ENCODE measurements around the gene NDUFC1. TPM values are rescaled to one million over a fixed set of nuclear protein-coding genes. Genes with fewer than 3 reads are reported as not detected.
"Not testable (repeated sequence)": the region's sequence is repeated elsewhere in the genome, so short reads cannot be mapped to it uniquely, and the experiment has no call there.

Gene NDUFC1
- polyA plus RNA-seq, 6 donors from 2014 or later = 94.9 to 165 (median 123) TPM

- ATAC-seq (ENCODE audit: low read depth in 2 of 2) = no peak
- H3K9me3 Mint-ChIP-seq = peaks cover 0 to 5% (median 0%) of the 10 kb centered on the region in 7 donors
- peaks cover 60 to 85% (median 73%) of the 10 kb centered on the region in 3 donors for H3K4me1 Mint-ChIP-seq
- DNase-seq = no peak
- no peaks in the 10 kb centered on the region for H3K27me3 Mint-ChIP-seq
- H3K4me3 Mint-ChIP-seq = peak overlapping the region; percentile 5 to 85 (median 75)
- H3K27ac Mint-ChIP-seq = peak overlapping the region; percentile 74 to 97 (median 96)
- no peaks in the 10 kb centered on the region for H3K36me3 Mint-ChIP-seq
These were observed 11.9 kb upstream of the NDUFC1 start for GRCh38 chr4:139314047-139314800.

GRCh38 chr4:139313414-139313813, 11.1 kb upstream of the NDUFC1 start:
- Mint-ChIP-seq H3K4me3 (peak overlapping the region; percentile 66 to 85 (median 77)), H3K4me1 (peaks cover 60 to 84% (median 77%) of the 10 kb centered on the region in 3 donors), H3K27ac (peak overlapping the region in 5 of 6 donors; percentile 69 to 95 (median 88))
- H3K36me3 Mint-ChIP-seq; H3K9me3 Mint-ChIP-seq; H3K27me3 Mint-ChIP-seq; DNase-seq; ATAC-seq (ENCODE audit: low read depth in 2 of 2): not testable (repeated sequence)

- H3K36me3 Mint-ChIP-seq = no peaks in the 10 kb centered on the region
- H3K4me3 Mint-ChIP-seq = peak overlapping the region; percentile 40 to 85 (median 75)
- peak; percentile 62 to 71 for ATAC-seq (ENCODE audit: low read depth in 2 of 2)
- H3K4me1 Mint-ChIP-seq = peaks cover 58 to 84% (median 78%) of the 10 kb centered on the region in 3 donors
- no peaks in the 10 kb centered on the region for H3K27me3 Mint-ChIP-seq
- peak overlapping the region; percentile 69 to 94 (median 90) for H3K27ac Mint-ChIP-seq
- peaks cover 0 to 5% (median 0%) of the 10 kb centered on the region in 7 donors for H3K9me3 Mint-ChIP-seq
- DNase-seq = peak; percentile 21
These were observed 10.5 kb upstream of the NDUFC1 start for GRCh38 chr4:139312552-139313332.

DNA sequence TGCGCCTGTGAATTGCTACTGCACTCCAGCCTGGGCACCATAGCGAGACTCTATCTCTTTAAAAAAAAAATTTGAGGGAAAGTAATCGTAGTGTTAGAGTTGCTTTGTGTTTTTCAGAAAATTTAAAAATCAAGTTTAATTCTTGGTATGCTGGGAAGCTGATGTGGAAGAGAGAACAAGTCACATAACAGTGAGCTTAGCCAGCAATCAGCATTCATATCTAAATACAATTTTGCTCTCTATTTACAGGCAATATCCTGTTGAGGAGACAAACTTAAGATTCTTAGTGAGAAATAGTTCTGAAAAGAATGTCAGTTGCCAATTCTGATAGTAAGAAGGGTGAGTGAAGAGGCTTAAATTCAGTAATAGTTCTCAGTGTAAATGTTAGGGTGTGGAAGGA, 9.6 kb upstream of the NDUFC1 start:
- Mint-ChIP-seq H3K27ac (peak overlapping the region in 5 of 6 donors; percentile 74 to 94 (median 86)), H3K4me3 (peak overlapping the region in 4 of 8 donors; percentile 30 to 85 (median 53)), H3K9me3 (peaks cover 0 to 2% (median 0%) of the 10 kb centered on the region in 7 donors), H3K27me3 (no peaks in the 10 kb centered on the region), H3K36me3 (no peaks in the 10 kb centered on the region), H3K4me1 (peaks cover 55 to 86% (median 78%) of the 10 kb centered on the region in 3 donors)
- DNase-seq (no peak), ATAC-seq (ENCODE audit: low read depth in 2 of 2) (no peak)

GRCh38 chr4:139304920-139305319, 2.6 kb upstream of the NDUFC1 start:
- ATAC-seq (ENCODE audit: low read depth in 2 of 2) = no peak

DNA sequence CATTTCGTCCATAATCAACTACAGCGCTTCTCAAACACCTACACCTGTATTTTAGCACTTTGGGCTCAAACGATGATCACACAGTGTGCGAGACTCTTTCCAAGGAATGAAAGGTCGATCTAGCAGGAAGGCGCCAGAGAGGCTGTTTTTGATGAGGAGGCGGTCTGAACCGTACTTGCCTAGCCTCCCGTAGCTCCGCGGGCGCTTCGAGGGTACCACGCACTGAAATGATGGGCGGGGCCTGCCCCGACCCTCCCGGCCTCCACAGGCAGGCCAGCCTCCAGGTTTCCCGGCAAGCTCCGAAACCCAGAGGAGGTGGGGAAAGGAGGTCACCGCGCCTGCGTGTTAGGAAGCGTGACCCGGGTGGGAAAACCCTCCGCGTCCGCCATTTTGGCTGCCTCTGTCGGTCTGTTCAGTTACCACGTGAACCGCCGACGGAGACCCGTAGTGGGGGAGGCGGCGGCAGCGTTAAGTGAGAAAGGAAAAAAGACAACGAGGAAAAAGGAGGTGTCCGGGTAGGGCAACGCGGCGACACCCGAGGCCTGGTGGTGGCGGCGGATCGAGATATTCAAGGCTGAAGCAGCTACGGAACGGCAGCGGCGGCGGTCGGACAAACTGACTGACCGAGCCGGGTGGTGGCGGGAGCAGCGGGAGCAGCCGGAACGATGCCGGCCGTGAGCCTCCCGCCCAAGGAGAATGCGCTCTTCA, 1.0 kb downstream of the NDUFC1 start, which contains the start of gene NAA15:
Gene NAA15 (plus strand): TSS at position 393 of the 708 bp plus-strand sequence. CDS start 273 bp downstream, at position 666.
- Mint-ChIP-seq H3K9me3 (peaks cover 0 to 2% (median 0%) of the 10 kb centered on the region in 7 donors), H3K4me1 (peaks cover 27 to 51% (median 35%) of the 10 kb centered on the region in 3 donors), H3K27me3 (no peaks in the 10 kb centered on the region), H3K27ac (peak within 1 kb of the TSS; percentile 98 to 100 (median 100)), H3K4me3 (peak within 1 kb of the TSS; percentile 92 to 100 (median 99)), H3K36me3 (peaks cover 5 to 8% of the 10 kb centered on the region in 2 donors)
- ATAC-seq (ENCODE audit: low read depth in 2 of 2) (peak; percentile 79 to 81), DNase-seq (peak; percentile 98)

More at GRCh38 chr4:139304920-139305319, 2.6 kb upstream of the NDUFC1 start:
- Mint-ChIP-seq H3K4me1 (peaks cover 40 to 81% (median 59%) of the 10 kb centered on the region in 3 donors), H3K4me3 (peak overlapping the region in 3 of 8 donors; percentile 29 to 63 (median 62)), H3K9me3 (peaks cover 0 to 2% (median 0%) of the 10 kb centered on the region in 7 donors), H3K27me3 (no peaks in the 10 kb centered on the region), H3K36me3 (peaks cover 5 to 8% of the 10 kb centered on the region in 2 donors), H3K27ac (peak overlapping the region in 1 of 6 donors; percentile 66)
- no peak for DNase-seq

GRCh38 chr4:139300431-139301112, 1.7 kb downstream of the NDUFC1 start:
- Mint-ChIP-seq H3K4me3 (peak overlapping the region; percentile 92 to 100 (median 99)), H3K36me3 (peaks cover 5 to 8% of the 10 kb centered on the region in 2 donors), H3K4me1 (peaks cover 27 to 52% (median 33%) of the 10 kb centered on the region in 3 donors), H3K27me3 (no peaks in the 10 kb centered on the region), H3K27ac (peak overlapping the region; percentile 98 to 100 (median 100)), H3K9me3 (peaks cover 0 to 2% (median 0%) of the 10 kb centered on the region in 7 donors)
- DNase-seq (no peak), ATAC-seq (ENCODE audit: low read depth in 2 of 2) (peak in 1 of 2 donors; percentile 0)

- Mint-ChIP-seq H3K27ac (peak overlapping the region in 1 of 6 donors; percentile 100), H3K4me3 (peak overlapping the region in 2 of 8 donors; percentile 99 to 100), H3K36me3 (peaks cover 0 to 8% of the 10 kb centered on the region in 2 donors), H3K9me3 (peaks cover 0 to 2% (median 0%) of the 10 kb centered on the region in 7 donors), H3K27me3 (no peaks in the 10 kb centered on the region), H3K4me1 (peaks cover 22 to 50% (median 24%) of the 10 kb centered on the region in 3 donors)
- ATAC-seq (ENCODE audit: low read depth in 2 of 2) (no peak), DNase-seq (no peak)
These were observed 2.7 kb downstream of the NDUFC1 start for GRCh38 chr4:139299536-139299935.

- Mint-ChIP-seq H3K9me3 (no peaks in the 10 kb centered on the region), H3K27me3 (no peaks in the 10 kb centered on the region), H3K4me3 (peak overlapping the region in 1 of 8 donors; percentile 99), H3K4me1 (peaks cover 16 to 35% (median 17%) of the 10 kb centered on the region in 3 donors), H3K27ac (peak overlapping the region in 1 of 6 donors; percentile 16), H3K36me3 (peaks cover 0 to 8% of the 10 kb centered on the region in 2 donors)
- DNase-seq (no peak), ATAC-seq (ENCODE audit: low read depth in 2 of 2) (no peak)
These were observed 5.3 kb downstream of the NDUFC1 start for GRCh38 chr4:139297001-139297410.

GRCh38 chr4:139295942-139296299, 6.4 kb downstream of the NDUFC1 start:
- Mint-ChIP-seq H3K9me3 (no peaks in the 10 kb centered on the region), H3K4me1 (peaks cover 10 to 30% (median 11%) of the 10 kb centered on the region in 3 donors), H3K36me3 (no peaks in the 10 kb centered on the region), H3K27ac (peak overlapping the region in 5 of 6 donors; percentile 96 to 99 (median 98)), H3K27me3 (no peaks in the 10 kb centered on the region), H3K4me3 (peak overlapping the region; percentile 95 to 100 (median 98))
- ATAC-seq (ENCODE audit: low read depth in 2 of 2) (no peak), DNase-seq (no peak)

DNA sequence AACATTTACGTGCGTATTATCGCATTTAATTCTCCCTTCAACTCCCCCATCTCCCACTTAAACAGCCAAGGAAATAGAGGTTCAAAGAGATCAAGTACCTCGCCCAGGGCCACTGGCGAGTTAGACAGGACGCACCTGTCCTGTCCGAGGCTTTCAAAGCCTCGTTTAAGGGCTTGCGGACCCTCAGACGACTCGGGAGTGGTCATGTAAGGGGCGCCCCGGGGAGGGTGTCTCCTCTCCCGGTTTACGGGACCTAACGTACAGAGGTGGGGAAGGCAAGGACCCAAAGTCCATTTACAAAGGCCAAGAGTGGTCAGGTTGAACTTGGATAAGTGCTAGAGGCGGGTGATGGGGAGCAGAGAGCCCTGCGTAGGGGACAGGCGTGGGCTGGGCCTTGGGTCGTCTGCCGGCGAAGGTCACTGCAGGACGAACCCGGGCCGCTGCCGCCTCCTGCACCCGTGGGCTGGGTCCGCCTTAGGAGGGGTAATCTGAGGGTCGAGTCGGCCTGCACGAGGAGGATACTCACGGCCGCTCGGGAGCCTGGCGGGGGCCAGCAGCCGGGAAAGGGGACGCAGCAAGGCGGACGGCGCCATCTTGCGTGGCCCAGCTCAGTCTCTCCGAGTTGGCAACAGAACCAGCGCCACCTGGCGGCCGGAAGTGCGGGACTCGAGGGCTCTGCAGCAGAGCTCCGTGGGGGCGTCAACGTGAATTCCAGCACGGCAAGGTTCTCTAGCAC, 6.9 kb downstream of the NDUFC1 start:
- H3K9me3 Mint-ChIP-seq = no peaks in the 10 kb centered on the region
- no peaks in the 10 kb centered on the region for H3K27me3 Mint-ChIP-seq
- peaks cover 5 to 25% (median 5%) of the 10 kb centered on the region in 3 donors for H3K4me1 Mint-ChIP-seq
- DNase-seq = peak; percentile 93
- ATAC-seq (ENCODE audit: low read depth in 2 of 2) = peak; percentile 94 to 95
- H3K4me3 Mint-ChIP-seq = peak overlapping the region; percentile 95 to 100 (median 98)
- peak overlapping the region; percentile 96 to 99 (median 98) for H3K27ac Mint-ChIP-seq
- H3K36me3 Mint-ChIP-seq = no peaks in the 10 kb centered on the region
